Activated CD8-positive, alpha-beta memory T cell treated with anti-CD3 and anti-CD28 coated beads, Interleukin-2, amount 50 U/mL, for 1 hour (primary cell): Measurements from ENCODE around the gene EIF4E.
A peak's percentile ranks its signal among the peaks of the same experiment; 100 is the strongest.
"Not testable (repeated sequence)": the region's sequence is repeated elsewhere in the genome, so short reads cannot be mapped to it uniquely, and the experiment has no call there.

Source experiments
- DNase-seq: peaks from one replicate; pipeline ENCODE4 v3.0.0-alpha.2; 2020; ENCODE audit errors: extremely low read depth

Gene EIF4E

DNA sequence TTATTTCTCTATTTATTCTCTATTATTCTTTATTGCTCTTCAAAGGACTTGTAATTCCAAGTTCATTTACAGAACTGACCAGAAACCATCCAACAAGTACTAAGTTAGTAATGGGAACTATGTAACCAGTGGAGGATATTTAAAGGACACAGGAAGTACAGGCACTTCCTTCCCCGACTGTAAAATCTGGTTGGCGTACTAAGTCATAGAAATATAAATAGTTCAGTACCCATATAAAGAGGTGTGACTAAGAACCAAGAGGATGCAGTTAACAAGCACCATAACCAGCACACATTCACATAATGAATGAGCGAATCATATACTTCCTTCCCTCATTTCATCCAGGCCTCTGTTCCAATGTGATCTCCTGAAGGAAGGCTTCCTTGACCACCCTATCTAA lies 3.6 kb upstream of the EIF4E start:
- DNase-seq: no peak

DNA sequence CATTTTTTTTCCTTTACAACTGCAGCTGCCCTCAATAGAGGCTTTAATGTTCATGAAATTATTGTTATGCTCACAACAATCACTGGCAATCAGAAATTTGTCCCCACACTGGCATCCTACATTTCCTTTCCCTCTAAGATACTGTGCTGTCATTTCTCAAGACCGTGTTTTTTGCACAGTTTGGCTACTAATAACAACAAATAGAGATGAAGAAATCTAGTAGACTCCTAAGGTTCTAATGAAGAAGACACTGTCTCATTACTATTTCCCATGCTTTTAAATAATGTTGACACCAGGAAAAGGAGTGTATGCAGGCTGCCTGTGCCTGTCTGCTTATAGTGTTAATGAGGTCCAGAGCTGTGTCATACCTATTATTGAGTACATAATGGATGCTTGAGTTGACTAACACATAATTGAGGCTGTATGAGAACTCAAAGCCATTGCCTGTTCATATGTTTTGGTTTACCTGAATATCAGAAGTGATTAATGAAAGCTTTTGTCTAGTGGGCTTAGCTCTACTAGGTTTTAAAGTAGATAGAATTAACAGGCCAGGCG lies 1.5 kb upstream of the EIF4E start:
- DNase-seq: no peak

DNA sequence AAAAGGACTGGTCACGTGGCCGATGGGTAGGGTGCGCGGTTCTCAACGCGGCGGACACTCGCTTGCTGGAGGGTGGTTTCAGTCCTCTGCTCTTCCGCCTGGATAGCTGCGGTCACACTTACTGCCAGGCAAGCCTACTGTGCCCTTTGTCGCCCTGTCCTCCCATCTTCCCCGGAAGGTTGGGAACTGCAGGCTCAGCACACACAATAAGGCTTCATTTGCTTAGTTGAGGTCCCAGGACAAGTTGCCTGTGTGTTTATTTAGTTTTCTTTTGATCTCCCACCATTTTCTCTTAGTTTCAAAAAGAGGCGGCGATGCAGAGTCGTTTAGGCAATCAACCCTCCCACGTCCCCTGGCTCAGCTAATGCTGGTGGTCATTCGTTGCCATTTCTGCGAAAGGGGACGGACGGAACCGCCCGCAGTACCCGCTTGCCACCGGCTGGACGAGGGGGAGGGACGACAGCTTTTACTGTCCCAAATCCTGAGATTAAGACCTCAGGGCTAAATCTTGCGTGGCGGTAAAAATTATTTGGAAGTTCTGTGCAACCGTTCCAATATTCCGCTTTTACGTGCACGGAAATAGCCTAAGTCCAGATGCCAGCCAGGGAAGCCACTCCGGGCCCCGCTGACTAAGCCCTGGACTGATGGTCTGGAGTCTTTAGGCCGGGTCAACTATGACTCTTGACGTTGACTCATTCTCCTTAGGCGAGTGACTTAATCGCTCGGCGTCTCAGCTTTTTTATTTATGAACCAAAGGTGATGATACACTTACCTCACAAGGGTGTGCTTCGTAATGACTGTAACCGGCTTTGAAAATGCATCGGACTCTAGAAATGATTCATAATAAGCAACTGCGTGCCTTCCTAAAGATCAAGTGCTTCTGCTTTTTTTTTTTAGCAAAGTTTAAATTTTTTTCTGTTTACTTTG lies 671 bp upstream of the EIF4E start:
- DNase-seq: peak; percentile 20

DNA sequence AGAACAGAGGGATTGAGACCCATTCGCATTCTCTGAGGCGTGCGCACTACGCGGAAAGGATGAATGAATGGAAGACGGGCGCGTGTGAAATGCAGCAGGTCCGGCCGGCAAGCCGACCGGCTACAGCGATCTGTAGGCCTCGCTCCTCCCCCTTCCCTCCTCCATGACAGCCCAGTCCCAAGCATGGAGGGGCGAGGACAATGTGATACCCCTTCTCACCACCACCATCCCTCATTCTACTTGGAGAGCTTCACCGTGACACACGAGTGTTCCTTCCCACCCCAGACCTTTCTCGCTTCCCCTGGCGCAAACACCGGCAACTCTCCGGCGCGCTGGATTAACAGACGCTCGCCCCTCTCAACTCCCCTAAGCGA lies 815 bp downstream of the EIF4E start:
- DNase-seq: peak; percentile 26

DNA sequence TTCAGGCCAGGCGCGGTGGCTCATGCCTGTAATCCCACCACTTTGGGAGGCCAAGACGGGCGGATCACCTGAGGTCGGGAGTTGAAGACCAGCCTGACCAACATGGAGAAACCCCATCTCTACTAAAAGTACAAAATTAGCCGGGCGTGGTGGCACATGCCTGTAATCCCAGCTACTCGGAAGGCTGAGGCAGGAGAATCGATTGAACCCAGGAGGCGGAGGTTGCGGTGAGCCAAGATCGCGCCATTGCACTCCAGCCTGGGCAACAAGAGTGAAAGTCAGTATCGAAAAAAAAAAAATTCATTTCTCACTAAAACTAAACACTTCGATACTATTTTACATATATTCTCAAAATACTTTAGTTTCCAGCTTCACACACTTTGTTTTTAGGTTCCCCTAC lies 2.7 kb downstream of the EIF4E start:
- not testable (repeated sequence) for DNase-seq

DNA sequence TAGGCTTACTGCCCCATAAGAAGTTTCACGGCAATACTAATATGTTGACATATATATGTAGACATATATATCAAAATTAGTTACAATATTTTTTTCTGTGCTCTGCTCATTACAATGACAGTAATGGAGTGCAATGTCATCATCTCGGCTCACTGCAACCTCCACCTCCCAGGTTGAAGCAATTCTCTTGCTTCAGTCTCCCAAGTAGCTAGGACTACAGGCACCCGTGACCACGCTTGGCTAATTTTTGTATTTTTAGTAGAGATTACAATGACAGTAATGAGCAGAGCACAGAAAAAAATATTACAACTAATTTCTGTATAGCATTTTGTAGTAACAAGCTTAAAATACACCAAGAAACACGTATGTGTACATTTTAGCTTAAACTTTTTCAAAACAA lies 7.6 kb downstream of the EIF4E start:
- no peak for DNase-seq

DNA sequence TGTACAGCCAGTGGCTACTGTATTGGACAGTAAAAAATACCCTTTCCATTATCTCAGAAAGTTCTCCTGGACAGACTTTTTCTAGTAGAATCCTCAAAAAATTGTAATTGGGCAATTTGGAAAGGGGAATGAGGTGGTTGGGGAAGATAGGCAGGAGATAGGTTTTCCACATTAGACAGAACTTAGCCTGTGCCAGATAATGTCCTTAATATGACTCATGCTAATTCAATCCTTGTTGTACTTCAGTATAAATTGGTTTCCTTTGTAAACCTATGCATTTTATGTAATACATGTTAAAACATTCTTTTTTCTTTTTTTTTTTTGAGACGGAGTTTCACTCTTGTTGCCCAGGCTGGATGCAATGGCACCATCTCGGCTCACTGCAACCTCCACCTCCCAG lies 8.9 kb downstream of the EIF4E start:
- DNase-seq: no peak

DNA sequence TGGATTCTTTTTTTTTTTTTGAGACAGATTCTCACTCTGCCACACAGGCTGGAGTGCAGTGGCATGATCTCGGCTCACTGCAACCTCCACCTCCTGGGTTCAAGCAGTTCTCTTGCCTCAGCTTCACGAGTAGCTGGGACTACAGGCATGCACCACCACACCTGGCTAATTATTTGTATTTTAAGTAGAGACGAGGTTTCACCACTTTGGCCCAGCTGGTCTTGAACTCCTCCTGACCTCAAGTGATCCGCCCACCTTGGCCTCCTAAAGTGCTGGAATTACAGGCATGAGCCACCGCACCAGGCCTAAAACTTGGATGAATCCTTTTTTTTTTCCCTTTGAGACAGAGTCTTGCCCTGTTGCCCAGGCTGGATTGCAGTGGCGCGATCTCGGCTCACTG lies 18.2 kb downstream of the EIF4E start:
- DNase-seq: not testable (repeated sequence)

DNA sequence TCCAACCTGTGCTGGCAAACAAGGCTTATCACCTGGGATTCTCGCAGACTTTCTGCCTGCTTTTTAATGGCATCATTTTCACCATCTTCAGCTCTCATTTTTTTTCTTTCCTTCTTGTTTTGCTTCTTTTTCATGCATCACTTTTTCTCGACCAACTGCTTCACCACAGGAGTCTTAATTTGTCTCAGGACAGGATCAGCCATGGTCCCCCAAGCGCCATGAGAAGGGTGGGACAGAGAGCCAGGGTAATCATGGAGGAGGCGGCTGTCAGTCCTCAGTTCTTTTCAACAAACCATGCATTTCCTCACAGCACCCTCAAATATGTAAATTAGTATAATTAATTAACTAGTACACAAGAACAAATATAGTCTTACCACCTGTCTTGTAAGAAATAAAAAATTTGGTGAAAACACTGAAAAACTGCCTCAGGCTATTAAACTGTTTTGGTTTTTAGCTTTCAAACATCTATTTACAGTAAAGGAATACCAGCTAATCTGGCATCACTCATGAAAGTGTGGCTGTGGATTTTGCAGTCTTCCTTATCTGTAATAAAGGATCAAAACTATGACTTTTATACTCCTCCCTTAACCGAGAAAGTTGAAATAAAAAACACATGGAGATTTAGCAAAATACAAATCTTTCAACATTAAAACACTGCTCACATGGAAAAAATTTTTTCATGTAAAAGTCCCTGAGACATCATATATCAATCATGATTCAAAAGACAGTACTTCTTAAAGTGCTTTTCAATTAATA lies 19.1 kb downstream of the EIF4E start:
- DNase-seq: no peak

DNA sequence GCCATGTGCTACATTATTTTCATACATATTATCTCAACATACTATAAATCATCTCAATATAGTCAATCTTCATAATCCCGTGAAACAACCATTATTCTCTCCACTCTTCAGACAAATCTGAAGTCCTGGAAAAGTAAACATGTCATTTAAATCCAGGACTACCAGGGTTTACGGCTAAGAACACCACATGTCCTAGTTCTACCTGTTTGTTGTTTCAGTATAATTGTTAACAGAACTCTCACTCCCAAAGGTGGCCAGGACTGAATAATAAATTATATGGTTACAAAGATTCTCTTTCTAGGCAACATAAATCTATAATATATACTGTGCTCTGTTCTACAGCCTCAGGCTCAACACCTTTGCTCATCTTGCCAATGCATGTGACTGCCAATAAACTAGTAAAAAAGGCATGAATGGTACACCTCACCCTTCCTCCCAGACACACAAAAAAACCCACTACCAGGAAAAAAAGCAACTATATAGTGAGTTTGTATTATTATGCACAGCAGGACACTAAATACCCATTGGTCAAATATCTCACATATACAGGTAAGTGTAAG lies 20.1 kb downstream of the EIF4E start:
- no peak for DNase-seq

DNA sequence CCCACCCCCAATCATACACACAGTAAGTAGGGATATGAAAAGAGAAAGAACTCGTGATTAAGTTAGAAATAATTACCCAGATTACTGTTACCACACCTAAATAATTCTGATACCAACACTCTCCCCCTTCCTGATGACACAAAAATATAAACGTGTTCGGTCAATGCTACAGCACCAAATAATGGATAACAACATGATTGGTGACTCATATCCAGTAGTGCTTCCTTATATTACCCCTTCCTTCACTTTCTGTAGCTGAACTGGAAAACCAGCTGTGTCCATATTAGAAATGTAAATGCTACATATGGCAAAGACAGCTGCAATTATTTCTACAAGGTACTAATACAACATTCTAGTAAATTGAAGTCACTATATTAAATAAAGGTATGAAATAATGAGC lies 20.8 kb downstream of the EIF4E start:
- no peak for DNase-seq

DNA sequence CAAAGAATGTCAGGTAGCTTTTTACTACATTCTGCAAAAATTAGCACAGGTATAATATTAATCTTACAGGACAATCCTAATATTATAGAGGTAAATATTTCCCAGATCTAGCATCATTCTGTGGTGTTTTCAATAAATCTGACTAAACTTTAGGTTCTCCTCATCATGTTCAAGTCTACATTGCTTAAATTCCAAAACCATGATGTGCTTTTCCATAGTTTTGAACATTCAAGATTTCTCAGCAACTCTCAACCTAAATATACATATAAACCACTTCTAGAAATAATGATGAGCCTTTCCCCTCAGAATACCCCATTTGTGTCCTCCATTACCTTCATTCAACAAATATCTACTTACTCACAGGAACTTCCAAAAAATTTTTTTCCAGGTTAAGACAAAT lies 23.1 kb downstream of the EIF4E start:
- DNase-seq: no peak

DNA sequence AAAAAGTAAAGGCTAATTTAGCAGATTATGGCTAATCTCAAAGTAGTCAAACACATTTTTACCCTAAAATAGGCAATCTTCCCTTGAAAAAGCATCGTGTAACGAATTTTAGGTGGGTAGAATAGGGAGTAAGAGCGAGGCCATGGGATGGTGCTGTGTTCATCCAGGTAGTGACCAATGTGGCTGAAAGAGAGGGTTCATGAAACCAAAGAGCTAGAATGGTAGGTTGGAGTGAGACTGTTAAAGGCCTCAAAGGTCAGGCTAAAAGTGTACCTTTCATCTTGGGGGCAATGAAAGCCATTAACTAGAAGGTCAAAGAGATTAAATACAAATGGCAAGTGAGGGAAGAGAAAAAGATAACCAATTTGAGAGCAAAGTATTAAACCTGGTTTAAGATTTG lies 23.6 kb downstream of the EIF4E start:
- DNase-seq: no peak

DNA sequence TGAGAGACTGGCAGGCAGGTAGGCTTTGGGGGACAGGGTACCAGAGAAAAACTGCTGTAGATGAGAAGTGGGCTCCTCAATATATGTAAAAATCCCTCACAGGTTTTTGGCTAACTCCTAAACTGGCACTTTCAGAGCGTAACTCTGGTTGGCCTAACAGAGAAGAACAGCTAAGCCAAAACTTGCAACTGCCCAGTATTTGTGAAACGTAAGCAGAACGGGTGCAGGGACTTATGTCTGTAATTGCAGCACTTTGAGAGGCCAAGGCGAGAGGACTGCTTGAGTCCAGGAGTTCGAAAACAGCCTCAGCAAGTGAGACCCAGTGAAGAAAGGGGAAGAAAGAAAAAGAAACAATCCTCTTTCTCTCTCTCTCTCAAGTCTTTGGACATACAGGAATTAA lies 25.0 kb downstream of the EIF4E start:
- DNase-seq: no peak

DNA sequence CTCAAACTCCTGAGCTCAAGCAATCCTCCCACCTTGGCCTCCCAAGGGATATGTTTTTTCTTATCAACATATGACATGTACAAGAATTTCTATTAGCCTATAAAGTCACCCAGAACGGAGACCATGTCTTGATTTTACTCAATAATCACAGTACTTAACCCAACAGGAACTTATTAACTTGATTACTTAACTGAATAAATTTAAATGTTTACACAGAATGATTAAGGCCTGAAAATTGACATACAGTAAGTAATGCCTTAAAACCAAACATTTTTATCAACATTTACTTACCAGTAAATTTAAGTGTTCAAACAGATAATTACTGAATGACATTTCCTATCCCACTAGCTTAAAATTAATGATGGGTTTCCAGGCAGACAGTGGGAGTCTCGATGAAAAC lies 25.4 kb downstream of the EIF4E start:
- no peak for DNase-seq

DNA sequence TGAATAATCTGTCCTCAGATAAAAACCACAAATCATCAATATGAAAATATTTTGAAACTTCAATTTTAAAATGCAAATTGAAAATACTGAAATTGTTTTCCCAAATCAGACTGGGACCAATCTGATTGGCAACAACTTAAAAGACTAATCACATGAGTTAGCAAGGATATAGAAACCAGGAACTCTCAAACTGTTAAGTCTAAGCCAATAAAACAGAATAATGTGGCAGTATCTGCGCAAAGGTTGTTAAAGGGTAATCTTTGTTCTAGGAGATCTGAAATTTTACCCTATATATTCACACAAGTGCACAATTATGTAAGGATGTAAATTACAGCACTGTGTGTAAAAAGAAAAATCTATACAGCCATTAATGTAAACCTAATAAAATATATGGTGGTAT lies 29.7 kb downstream of the EIF4E start:
- DNase-seq: no peak

DNA sequence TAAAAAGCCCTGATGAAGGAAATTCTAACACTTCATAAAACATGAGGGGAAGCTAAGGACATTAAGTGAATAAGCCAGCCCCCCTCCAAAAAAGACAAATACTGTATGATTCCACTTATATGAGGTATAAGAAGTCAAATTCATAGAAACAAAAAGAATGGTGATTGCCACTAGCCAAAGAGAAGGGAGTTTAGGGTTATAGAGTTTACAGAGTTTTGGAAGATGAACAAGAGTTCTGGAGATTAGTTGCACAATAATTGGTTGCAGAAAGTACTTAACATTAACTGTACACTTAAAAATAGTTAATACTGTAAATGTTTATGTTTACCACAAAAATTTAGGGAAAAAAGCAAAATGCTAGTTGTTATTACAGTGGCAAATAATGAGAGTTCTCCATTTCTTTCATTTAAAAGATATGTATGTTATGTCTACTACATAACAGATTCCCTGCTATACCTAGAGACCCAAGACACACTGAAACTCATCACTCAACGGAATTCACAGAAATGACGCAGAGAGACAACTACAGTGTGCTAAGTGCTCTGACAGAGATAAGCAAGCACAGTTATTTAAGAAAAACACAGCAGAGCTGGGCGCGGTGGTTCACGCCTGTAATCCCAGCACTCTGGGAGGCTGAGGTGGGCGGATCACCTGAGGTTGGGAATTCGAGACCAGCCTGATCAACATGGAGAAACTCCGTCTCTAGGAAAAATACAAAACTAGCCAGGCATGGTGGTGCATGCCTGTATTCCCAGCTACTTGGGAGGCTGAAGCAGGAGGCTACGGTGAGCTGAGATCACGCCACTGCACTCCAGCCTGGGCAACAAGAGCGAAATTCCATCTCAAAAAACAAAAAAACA lies 37.2 kb downstream of the EIF4E start:
- DNase-seq: no peak

DNA sequence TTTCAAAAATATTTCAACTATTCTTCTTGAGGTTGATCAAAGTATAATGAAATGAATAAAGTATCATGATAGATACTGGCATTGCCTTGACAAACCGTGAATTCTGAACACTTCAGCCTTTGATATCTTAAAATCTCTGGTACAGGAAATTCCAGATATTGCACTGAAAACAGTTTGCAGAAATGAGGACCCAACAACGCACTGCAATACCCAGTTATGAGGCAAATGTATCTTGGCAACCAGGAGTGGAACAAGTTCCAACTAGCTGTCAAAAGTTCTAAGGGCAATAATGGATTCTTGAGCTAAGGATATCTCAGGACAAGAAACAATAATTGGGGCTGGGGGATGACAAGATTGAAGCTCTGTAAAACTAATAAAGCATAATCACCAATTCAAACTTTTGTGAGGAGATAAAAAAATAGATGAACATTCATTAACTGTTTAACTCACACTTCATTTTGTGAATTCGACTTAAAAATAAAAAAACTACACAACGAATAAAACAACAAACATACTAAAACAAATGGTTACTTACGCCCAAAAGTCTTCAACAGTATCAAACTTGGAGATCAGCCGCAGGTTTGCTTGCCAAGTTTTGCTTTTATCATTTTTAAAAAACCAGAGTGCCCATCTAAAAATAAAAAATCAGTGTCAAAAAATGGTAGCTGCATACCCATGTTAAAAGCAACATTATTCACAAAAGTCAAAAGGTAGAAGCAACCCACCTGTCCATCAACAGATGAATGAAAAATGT lies 38.1 kb downstream of the EIF4E start:
- DNase-seq: no peak

DNA sequence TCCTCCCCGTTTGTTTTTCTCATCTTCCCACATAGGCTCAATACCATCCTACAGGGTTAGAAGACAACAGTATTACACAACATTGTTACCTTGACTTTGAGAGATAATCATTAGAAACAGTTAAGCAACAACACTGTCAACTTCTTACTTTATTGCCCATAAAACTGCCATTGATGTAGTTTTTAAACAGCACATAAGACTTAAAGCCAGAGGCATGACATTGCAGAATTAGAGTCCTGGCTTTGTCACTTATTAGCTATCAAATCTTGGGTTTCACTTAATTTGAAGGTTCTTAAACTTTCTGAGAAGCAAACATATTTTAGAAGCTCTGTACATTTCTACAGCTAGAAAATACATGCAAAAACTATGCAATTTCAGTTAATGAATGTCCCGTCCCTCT lies 41.8 kb downstream of the EIF4E start:
- DNase-seq: no peak

DNA sequence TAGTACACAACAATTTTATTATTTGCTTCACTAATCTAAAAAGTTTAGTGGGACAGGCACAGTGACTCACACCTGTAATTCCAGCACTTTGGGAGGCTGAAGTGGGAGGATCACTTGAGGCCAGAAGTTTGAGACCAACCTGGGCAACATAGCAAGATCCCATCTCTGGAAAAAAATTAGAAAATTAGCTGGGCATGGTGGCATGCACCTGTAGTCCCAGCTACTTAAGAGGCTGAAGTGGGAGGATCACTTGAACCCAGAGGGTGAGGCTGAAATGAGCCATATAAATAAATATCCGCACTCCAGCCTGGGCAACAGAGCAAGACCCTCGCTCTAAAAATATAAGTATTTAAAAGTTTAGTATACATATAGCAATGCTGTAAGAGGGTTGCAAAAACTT lies 42.6 kb downstream of the EIF4E start:
- DNase-seq: not testable (repeated sequence)

DNA sequence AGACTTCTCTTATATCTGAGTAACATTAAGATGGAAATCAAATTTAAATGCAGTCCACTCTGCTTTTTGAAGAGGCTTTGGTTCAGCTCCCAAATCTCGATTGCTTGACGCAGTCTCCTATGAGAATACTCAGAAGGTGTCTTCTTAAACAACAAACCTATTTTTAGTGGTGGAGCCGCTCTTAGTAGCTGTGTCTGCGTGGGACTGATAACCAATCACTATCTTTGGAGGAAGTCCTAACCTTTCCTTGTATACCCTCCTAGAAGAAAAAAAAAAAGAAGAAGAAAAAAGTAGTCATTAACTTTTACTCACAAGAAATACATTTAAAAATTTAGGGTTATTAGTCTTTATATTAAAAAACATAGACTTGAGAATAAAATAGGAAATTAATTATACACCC lies 48.0 kb downstream of the EIF4E start:
- not testable (repeated sequence) for DNase-seq
